WERI-Rb-1 (cell line): ENCODE measurements around the gene OLFML2A.
A peak's percentile ranks its signal among the peaks of the same experiment; 100 is the strongest.
"Not testable (repeated sequence)": the region's sequence is repeated elsewhere in the genome, so short reads cannot be mapped to it uniquely, and the experiment has no call there.

Source experiments
- DNase-seq: peaks from one replicate; pipeline ENCODE4 v3.0.0-alpha.2; 2020
- H3K27ac ChIP-seq: fragments of 250-450 bp; sonication (Bioruptor Pico); 2 replicates; pipeline ENCODE4 v1.5.1; 2020; ENCODE audit warnings: mild to moderate bottlenecking, moderate library complexity
- H3K27me3 ChIP-seq: fragments of 250-450 bp; sonication (Bioruptor Pico); 2 replicates; pipeline ENCODE4 v1.5.1; 2021; ENCODE audit warnings: mild to moderate bottlenecking, low read depth, moderate library complexity; ENCODE audit not compliant: insufficient read depth, severe bottlenecking
- H3K36me3 ChIP-seq: fragments of 250-450 bp; sonication (Bioruptor Pico); 2 replicates; pipeline ENCODE4 v1.5.1; 2020; ENCODE audit warnings: mild to moderate bottlenecking, moderate library complexity
- H3K4me3 ChIP-seq: 2 replicates; pipeline ENCODE4 v1.5.1; 2011; ENCODE audit warnings: low read depth, mild to moderate bottlenecking, control low read depth, low read length
- H3K9me3 ChIP-seq: fragments of 250-450 bp; sonication (Bioruptor Pico); 2 replicates; pipeline ENCODE4 v1.5.1; 2021; ENCODE audit warnings: mild to moderate bottlenecking, moderate library complexity; ENCODE audit not compliant: severe bottlenecking
- CTCF ChIP-seq: IDR thresholded peaks from 2 replicates; pipeline ENCODE4 v1.5.1; 2011; ENCODE audit warnings: low read depth, mild to moderate bottlenecking, control low read depth, inconsistent platforms, low read length

Gene OLFML2A

GRCh38 chr9:124840300-124840833 is 63.4 kb downstream of the OLFML2A start:
- no peak overlapping the region for H3K4me3 ChIP-seq
- no peaks in the 10 kb centered on the region for H3K27me3 ChIP-seq
- H3K36me3 ChIP-seq: no peaks in the 10 kb centered on the region
- DNase-seq: no peak
- peak; percentile 57 for TF ChIP-seq CTCF
- H3K9me3 ChIP-seq: no peaks in the 10 kb centered on the region
- no peak overlapping the region for H3K27ac ChIP-seq

GRCh38 chr9:124841075-124841821 is 64.3 kb downstream of the OLFML2A start:
- H3K4me3 ChIP-seq: no peak overlapping the region
- no peak for TF ChIP-seq CTCF
- H3K27me3 ChIP-seq: no peaks in the 10 kb centered on the region
- no peaks in the 10 kb centered on the region for H3K9me3 ChIP-seq
- H3K27ac ChIP-seq: no peak overlapping the region
- DNase-seq: no peak
- H3K36me3 ChIP-seq: no peaks in the 10 kb centered on the region

- TF ChIP-seq CTCF: no peak
- Histone ChIP-seq H3K27me3 (no peaks in the 10 kb centered on the region), H3K36me3 (no peaks in the 10 kb centered on the region), H3K27ac (no peak overlapping the region), H3K4me3 (no peak overlapping the region), H3K9me3 (no peaks in the 10 kb centered on the region)
- no peak for DNase-seq
Measured at GRCh38 chr9:124843456-124844034, 66.6 kb downstream of the OLFML2A start.

- TF ChIP-seq CTCF: no peak
- H3K27me3 ChIP-seq: no peaks in the 10 kb centered on the region
Measured at GRCh38 chr9:124844291-124844690, 67.4 kb downstream of the OLFML2A start.

GRCh38 chr9:124846467-124846866 is 69.5 kb downstream of the OLFML2A start:
- not testable (repeated sequence) for H3K4me3 ChIP-seq, H3K27ac ChIP-seq, H3K27me3 ChIP-seq, H3K36me3 ChIP-seq, DNase-seq, H3K9me3 ChIP-seq

More at GRCh38 chr9:124844291-124844690, 67.4 kb downstream of the OLFML2A start:
- no peaks in the 10 kb centered on the region for H3K36me3 ChIP-seq
- H3K27ac ChIP-seq: no peak overlapping the region
- no peak overlapping the region for H3K4me3 ChIP-seq
- no peaks in the 10 kb centered on the region for H3K9me3 ChIP-seq
- DNase-seq: no peak

GRCh38 chr9:124846969-124847368 is 70.0 kb downstream of the OLFML2A start:
- no peaks in the 10 kb centered on the region for H3K9me3 ChIP-seq
- no peaks in the 10 kb centered on the region for H3K27me3 ChIP-seq
- TF ChIP-seq CTCF: no peak
- no peak overlapping the region for H3K4me3 ChIP-seq
- H3K36me3 ChIP-seq: no peaks in the 10 kb centered on the region
- no peak for DNase-seq
- H3K27ac ChIP-seq: no peak overlapping the region
